SK-N-SH (cell line): ENCODE results near the gene HLA-DQA2. TPM values are rescaled to one million over a fixed set of nuclear protein-coding genes. Genes with fewer than 3 reads are reported as not detected.

Experiments used
- polyA plus RNA-seq, 3 experiments: library from polyadenylated mRNA; depleted of rRNA; stranded (reverse); fragments of >200 nt; gene quantifications; 2 replicates each; pipeline ENCODE4 v1.2.3, GENCODE V29; 2012
- small RNA-seq, 7 experiments: library from RNA; depleted of rRNA; stranded (forward); fragments of <200 nt; gene quantifications; one replicate each; pipeline ENCODE3, GENCODE V24; 2012

The HLA-DQA2 gene
- polyA plus RNA-seq, 1 of the 3 experiments (the other 2 are of a cell fraction): not detected

Small RNA genes within 50 kb of the gene (small RNA-seq; reads per million reads assigned to genes)
- gene MIR3135B: 0 reads per million in 7 experiments

Other genes with a start within 250 kb of the HLA-DQA2 start
- not detected in 2 replicates for gene HLA-DRB5, start 211.1 kb upstream of the HLA-DQA2 start, polyA plus RNA-seq (2012; rRNA removed)
- gene HLA-DRB1, start 151.5 kb upstream of the HLA-DQA2 start, polyA plus RNA-seq (2012; rRNA removed): not detected in 2 replicates
- gene HLA-DQA1, start 104.0 kb upstream of the HLA-DQA2 start, polyA plus RNA-seq (2012; rRNA removed): not detected in 2 replicates
- not detected in 2 replicates for gene HLA-DQB1, start 74.7 kb upstream of the HLA-DQA2 start, polyA plus RNA-seq (2012; rRNA removed)
- gene HLA-DQB2, start 22.1 kb downstream of the HLA-DQA2 start, polyA plus RNA-seq (2012; rRNA removed): not detected in 2 replicates
- not detected in 2 replicates for gene HLA-DOB, start 75.6 kb downstream of the HLA-DQA2 start, polyA plus RNA-seq (2012; rRNA removed)
- gene TAP2, start 97.3 kb downstream of the HLA-DQA2 start, polyA plus RNA-seq (2012; rRNA removed): 14.0 and 19.9 TPM in 2 replicates
- gene PSMB8, start 102.7 kb downstream of the HLA-DQA2 start, polyA plus RNA-seq (2012; rRNA removed): 52.8 and 55.7 TPM in 2 replicates
- gene TAP1, start 112.3 kb downstream of the HLA-DQA2 start, polyA plus RNA-seq (2012; rRNA removed): 31.1 and 35.7 TPM in 2 replicates
- 52.4 and 83.7 TPM in 2 replicates for gene PSMB9, start 112.8 kb downstream of the HLA-DQA2 start, polyA plus RNA-seq (2012; rRNA removed)
- 0.10 TPM in 1 of 2 replicates, not detected in the other for gene HLA-DMB, start 199.6 kb downstream of the HLA-DQA2 start, polyA plus RNA-seq (2012; rRNA removed)
- gene HLA-DMA, start 211.7 kb downstream of the HLA-DQA2 start, polyA plus RNA-seq (2012; rRNA removed): 1.2 and 1.5 TPM in 2 replicates
- 104 and 116 TPM in 2 replicates for gene BRD2, start 227.2 kb downstream of the HLA-DQA2 start, polyA plus RNA-seq (2012; rRNA removed)